Limb (tissue), 2 donors: ENCODE results near the gene NDUFS5.
"Not testable (repeated sequence)": the region's sequence is repeated elsewhere in the genome, so short reads cannot be mapped to it uniquely, and the experiment has no call there.

Source experiments
- DNase-seq, 2 donors: peaks; one replicate each; pipeline ENCODE4 v3.0.0-alpha.2; 2016; ENCODE audit errors: extremely low spot score in 2 of 2

Gene NDUFS5

DNA sequence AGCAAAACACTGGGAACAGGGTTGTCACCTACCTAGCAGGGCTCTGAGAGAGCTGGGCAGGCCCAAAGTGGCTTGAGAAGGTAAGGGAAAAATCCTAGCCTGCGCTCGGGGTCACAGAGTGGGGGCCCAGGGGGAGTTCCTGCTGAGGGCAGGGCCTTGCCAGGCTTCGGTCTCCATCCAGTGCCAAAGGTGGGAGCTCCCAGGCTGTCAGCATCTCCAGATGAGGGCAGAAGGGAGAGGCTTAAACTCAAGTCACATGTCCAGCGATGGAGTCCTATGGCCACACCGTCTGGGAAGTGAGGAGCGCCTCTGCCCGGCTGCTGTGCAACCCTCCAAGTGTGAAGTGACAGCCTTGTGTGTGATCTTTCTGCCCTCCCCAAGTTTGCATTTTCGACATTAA is 11.2 kb upstream of the NDUFS5 start:
- DNase-seq, result not testable (repeated sequence)

DNA sequence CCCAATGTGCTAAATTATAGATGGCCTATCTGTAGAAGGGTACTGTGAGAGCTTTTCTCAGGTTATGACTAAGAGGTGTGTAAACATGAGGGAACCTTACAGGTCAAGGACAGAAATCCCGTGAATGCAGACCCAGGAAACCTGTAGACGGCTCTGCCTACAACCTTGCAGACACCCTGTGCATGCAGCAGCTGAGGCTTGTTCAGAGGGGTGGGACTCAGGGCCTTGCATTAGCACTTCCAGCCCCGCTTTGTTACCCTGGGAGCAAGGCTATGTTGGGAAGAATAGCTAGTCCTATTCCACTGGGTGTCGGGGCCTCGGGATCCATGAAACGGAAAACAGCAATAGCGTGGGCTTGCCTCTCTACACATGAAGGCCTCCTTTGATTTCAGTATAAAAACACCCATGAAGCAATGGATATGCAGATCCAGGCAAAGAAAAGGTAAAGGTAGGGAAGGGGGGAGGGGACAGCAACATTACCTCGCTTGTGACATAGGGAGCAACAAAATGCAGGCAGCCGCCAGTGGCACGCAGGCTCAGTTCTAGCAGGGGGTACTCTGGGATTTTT is 9.5 kb upstream of the NDUFS5 start:
- DNase-seq, result no peak

DNA sequence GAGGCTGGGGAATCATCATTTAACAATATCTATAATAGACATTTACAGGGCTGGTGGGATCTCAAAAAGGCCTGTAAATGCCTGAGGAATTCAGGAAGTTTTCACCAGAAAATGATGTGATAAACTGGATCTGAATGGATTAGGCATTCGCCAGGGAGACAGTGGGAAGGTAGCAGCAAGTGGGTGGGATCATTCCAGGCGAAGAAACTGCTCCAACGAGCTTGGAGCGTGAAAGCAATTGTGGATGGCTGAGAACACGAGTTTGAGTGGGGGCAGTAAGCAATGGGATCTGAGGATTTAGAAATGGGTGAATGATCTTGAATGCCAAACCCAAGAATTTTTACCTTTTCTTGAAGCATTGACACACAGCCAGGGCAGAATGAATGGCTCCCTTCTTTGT is 8.9 kb upstream of the NDUFS5 start:
- no peak for DNase-seq

DNA sequence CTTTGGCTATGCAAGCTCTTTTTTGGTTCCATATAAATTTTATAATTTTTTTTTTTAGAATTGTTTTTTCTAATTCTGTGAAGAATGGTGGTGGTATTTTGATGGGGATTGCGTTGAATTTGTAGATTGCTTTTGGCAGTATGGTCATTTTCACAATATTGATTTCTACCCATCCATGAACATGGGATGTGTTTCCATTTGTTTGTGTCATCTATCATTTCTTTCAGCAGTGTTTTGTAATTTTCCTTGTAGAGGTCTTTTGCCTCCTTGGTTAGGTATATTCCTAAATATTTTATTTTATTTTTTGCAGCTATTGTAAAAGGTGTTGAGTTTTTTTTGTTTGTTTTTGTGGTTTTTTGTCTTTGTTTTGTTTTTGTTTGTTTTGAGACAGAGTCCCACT is 5.7 kb upstream of the NDUFS5 start:
- not testable (repeated sequence) for DNase-seq

DNA sequence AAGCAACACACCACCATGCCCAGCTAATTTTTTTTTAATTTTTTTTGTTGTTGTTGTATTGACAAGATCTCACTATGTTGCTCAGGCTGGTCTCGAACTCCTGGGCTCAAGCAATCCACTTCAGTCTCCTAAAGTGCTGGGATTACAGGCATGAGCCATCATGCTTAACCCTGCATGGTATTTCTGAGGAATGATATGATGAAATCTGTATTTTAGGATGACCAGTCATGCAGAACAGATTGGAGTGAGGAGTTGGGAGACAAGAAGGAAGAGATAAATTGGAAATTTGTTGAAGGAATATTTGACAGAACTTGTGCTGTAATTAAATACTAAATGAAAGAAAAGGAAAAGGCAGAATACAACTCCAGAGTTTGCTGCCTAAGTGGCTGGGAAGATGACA is 4.7 kb upstream of the NDUFS5 start:
- DNase-seq, result no peak

DNA sequence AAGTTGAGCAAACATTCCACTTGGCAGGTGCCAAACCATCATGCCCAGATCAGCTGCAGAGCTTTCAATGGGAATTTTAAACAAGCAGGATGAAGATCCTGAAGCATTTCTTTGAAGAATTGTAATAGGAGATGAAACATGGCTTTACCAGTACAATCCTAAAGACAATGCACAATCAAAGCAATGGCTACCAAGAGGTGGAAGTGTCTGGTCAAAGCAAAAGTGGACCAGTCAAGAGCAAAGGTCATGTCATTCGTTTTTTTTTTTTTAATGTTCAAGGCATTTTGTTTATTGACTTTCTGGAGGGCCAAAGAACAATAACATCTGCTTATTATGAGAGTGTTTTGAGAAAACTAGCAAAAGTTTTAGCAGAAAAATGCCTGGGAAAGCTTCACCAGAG is 3.0 kb upstream of the NDUFS5 start:
- no peak for DNase-seq

DNA sequence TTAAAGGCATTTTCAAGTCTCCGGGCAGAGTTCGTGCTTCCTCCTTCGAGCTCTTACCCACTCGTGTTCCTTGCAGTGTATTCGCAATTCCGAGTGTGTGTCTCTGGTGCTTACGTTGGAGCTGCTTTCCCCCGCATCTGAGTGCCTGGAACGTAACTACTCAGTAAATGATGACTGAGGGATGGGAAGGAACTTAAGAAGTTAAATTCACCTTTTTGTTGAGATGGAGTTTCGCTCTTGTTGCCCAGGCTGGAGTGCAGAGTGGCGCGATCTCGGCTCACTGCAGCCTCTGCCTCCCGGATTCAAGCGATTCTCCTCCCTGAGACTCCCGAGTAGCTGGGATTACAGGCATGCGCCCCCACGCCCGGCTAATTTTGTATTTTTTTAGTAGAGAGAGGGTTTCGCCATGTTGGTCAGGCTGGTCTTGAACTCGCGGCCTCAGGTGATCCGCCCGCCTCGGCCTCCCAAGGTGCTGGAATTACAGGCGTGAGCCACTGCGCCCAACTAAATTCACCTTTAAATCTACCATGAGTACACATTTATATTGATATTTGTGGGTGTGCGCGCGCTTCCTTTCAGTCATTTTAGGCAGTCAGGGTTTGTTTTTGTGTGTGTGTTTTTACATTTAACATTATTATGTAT is 837 bp downstream of the NDUFS5 start:
- DNase-seq, result no peak

DNA sequence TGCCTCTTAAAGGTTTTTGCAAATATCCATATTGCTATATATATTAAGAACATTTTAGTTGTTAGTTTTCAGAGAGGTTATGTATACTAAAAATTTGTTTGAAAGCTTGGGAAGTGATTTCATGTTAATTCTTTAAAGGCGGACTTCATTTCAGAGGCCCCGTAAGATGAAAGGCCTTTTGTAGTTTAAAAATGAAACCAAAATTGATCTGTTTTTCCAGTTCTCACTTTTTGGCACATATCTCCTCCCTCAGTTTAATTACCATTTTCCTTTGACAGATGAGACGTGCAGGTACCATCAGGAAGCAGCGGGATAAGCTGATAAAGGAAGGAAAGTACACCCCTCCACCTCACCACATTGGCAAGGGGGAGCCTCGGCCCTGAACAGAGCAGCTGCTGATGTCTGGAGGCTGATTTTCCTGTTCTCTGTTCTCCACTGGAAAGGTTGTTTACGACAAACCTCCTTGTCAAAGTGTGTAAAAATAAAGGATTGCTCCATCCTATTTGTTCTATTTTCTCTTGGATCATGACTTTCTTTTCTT is 8.0 kb downstream of the NDUFS5 start:
- no peak for DNase-seq

DNA sequence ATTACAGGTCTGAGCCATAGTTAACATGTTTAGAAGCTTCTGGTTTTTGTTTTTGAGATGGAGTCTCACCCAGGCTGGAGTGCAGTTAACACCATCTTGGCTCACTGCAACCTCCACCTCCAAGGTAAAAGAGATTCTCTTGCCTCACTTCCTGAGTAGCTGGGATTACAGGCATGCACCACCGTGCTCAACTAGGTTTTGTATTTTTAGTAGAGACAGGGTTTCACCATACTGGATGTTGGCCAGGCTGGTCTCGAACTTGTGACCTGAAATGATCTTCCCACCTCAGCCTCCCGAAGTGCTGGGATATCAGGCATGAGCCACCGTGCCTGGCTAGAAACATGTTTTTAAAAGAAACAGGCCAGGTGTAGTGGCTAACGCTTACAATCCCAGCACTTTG is 10.5 kb downstream of the NDUFS5 start:
- no peak for DNase-seq

DNA sequence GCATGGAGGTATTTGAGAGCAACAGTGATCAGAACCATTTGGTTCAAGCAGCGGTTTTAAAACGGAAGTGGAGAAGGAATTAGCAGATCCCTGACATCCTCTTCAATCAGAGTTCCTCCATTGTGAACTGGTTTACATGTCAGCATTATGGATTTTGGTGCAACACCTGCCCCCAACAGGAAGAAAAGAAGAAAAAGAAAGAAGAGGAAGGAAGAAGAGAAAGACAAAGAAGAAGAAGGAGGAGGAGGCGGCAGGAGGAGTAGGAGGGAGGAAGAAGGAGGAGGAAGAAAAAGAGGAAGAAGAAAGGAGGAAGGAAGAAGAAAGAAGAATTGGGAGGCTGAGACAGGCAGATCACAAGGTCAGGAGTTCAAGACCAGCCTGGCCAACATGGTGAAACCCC is 17.4 kb downstream of the NDUFS5 start:
- no peak for DNase-seq

DNA sequence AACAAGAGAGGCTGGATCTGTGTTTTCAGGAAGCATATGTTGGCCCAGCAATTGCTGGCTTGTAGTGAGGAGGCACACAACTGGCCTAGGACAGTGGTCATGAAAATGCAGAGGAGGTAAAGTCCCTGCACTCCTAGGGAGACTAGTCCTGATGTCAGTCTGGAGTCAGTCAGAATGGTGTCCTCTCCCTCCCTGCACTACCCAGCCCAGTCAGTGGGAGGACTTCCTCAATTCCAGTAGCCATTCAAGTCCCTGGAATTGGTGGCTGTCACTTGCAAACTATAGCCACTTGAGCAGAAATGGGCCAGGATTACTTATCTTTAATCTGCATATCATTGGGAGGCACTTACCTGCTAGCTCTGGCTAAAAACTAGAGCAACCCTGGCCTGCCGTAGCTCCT is 18.6 kb downstream of the NDUFS5 start:
- DNase-seq, result no peak

DNA sequence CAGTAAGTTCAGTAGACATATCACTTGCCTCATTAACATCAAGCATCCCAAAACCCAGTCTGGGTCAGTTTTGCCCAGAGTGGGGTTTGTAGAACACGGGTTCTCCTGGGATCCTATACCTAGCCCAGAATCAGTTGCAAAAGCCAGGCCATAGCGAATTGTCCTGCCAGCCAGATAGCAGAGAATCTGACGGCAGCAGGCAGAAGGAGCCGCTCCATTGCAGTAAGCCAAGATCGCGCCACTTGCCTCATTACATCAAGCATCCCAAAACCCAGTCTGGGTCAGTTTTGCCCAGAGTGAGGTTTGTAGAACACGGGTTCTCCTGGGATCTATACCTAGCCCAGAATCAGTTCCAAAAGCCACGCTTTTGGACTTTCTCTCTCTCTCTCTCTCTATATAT is 19.1 kb downstream of the NDUFS5 start:
- no peak for DNase-seq

DNA sequence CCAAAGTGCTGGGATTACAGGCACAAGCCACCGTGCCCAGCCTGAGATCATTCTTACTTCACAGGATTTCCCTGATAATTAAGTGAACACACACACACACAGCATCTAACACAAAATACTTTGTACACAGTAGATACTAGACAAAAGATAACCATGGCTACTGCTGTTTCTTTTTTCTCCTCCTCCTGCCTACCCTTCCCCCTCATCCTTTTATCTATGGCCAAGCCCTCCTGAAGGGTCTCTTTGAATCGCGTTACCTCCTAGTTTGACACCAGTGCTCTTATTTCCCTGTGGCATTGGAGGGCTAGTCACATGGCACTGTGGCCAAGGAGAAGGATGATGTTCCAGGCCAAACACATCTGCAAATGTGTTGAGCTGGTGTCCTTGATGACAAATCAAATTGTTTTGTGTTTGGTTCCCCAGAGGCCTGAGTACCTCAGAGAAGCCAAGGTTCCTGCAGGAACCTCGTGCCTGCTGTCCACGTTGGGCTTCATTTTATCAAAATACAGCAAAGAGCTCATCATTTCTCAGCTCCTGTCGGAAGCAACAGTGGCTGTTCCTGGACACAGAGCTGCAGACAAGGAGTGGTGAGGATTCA is 20.6 kb downstream of the NDUFS5 start:
- DNase-seq, result no peak

DNA sequence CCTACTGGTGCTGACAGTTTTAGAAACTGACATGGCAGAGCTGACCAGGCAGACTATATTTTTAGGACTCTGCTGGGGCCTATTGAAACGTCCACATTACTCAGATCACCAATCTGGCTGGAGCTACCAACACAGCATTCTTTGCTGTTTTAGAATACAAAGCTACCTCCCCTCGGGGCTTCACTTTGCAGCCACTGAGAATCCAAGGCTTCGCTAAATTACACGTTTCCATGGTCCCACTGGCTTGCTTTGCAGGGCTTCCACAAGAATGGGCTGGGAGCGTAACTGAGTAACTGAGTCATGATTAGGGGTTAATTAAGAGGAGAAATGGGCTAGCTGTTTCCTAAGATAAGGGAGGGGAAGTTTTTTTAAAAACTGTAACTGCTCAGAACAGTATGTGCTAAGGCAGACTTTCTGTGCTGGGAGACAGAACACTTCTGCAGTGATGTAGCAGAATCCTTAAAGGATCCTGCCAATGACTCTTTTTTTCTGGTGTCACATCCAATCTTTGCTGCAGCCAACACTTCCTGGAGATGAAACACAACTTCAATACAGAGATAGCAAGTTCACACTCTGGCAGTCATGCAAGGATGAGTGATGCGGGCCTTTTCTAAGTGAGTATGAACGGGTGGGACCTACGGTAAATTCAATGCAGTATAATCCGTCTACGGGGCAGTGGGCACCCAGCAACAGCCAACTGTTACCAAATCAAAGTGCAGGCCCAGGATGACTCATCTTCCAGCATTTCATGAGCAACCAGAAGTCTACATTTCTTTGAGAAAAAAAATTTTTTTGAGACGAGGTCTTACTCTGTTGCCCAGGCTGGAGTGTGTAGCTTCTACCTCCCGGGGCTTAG is 21.5 kb downstream of the NDUFS5 start:
- DNase-seq, result no peak

DNA sequence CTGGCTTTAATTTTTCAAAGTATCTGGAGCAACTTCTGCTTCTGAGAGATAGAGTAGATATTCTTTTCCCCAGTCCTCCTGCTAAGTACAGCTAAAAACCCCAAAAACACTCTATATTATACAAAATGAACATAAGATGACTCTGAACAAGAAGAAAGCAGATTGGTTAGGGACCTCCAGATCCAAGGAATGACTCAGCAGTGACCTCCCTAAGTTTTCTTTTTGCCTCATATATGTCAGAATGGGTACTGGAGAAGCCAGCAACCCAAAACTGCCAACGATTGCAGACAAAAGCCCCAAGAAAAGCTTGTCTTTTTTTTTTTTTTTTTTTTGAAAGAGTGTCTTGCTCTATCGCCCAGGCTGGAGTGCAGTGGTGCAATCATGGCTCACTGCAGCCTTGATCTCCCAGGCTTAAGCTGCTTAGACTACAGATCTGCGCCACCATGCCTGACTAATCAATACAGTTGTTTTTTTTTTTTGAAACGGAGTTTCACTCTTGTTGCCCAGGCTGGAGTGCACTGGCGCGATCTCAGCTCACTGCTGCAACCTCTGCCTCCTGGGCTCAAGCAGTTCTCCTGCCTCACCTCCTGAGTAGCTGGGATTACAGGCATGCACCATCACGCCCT is 22.7 kb downstream of the NDUFS5 start:
- no peak for DNase-seq

DNA sequence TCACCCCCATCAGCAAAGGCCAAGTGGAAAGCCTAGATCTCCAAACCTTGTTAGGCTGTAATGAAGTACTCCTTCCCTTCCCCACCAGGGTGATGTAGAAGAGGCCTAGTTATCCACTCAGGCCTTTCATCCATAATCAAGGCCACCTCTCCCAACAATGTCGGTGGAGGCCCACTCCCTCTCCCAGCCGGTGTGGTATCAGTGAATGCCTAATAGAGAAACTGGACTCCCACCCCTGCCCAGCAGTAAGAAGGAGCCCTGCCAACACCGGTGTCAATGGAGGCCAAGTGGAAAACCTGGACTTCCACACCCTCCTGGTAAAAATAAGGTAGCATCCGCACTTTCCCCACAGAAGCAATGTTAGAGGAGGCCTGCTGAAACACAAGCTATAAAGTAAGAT is 23.9 kb downstream of the NDUFS5 start:
- DNase-seq, result no peak

DNA sequence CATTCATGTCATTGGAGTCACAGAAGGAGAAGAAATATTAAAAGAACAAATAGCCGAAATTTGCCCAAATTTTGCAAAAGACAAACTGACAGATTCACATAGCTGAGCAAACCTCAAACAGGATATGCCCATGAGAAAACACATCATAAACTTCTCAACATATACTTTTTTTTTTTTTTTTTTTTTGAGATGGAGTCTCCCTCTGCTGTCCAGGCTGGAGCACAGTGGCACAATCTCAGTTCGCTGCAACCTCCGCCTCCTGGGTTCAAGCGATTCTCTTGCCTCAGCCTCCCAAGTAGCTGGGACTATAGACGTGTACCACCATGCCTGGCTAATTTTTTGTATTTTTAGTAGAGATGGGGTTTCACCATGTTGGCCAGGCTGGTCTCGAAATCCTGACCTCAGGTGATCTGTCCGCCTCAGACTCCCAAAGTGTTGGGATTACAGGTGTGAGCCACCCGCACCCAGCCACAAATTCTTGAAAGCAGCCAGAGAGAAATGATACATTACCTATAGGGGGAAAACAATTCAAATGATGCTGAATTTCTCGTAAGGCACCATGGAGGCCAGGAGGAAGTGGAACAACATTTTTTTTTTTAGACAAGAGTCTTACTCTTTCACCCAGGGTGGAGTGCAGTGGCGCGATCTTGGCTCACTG is 25.2 kb downstream of the NDUFS5 start:
- not testable (repeated sequence) for DNase-seq

DNA sequence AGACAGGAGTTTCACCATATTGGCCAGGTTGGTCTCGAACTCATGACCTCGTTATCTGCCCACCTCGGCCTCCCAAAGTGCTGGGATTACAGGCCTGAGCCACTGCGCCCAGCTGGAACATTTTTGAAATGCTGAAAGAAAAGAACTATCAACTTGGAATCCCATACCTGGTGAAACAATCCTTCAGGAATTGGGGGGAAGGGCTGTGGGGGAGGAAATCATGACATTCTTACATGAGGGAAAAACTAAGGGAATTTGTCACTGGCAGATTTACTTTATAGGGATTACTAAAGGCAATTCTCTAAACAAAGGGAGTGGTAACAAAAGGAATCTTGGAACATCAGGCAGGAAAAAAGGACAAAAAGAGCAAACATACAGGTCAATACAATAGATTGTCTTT is 25.8 kb downstream of the NDUFS5 start:
- DNase-seq, result no peak

DNA sequence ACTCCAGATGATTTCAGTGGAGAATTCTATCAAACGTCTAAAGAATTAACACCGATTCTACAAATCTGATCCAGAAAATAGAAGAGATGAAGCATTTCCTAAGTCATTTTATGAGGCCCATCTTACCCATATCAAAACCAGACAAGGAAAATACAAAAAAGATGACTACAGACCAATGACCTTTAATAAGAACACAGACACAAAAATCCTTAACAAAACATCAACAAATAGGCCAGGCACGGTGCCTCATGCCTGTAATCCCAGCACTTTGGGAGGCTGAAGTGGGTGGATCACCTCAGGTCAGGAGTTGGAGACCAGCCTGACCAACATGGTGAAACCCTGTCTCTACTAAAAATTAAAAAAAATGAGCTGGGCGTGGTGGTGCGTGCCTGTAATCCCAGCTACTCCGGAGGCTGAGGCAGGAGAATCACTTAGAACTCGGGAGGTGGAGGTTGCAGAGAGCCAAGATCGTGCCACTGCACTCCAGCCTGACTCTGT is 29.1 kb downstream of the NDUFS5 start:
- DNase-seq, result not testable (repeated sequence)

DNA sequence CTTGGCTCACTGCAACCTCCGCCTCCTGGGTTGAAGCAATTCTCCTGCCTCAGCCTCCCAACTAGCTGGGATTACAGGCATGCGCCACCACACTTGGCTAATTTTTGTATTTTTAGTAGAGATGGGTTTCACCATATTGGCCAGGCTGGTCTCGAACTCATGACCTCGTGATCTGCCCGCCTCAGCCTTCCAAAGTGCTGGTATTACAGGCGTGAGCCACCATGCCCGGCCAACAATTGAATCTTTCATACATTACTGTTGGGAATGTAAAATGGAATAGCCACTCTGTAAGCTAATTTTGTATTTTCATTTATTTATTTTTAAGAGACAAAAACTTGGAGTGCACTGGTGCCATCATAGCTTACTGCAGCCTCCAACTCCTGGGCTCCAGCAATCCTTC is 35.4 kb downstream of the NDUFS5 start:
- not testable (repeated sequence) for DNase-seq

DNA sequence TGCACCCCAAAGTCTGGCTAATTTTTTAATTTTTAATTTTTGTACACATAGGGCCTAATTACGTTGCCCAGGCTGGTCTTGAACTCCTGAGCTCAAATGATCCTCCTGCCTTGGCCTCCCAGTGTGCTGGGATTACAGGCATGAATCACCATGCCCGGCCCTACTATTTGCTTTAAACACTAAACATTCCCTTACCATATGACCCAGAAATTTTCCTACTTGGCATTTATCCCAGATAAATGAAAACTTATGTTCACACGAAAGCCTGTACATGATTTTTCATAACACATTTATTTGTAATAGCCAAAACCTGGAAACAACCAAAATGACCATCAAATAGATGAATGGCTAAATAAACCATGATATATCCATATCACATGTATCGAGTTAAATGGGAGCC is 35.8 kb downstream of the NDUFS5 start:
- DNase-seq, result no peak
